A549 (cell line): ENCODE results near the gene RPS6KC1. TPM values are rescaled to one million over a fixed set of nuclear protein-coding genes. Genes with fewer than 3 reads are reported as not detected.
A peak's percentile ranks its signal among the peaks of the same experiment; 100 is the strongest.

Experiments
- ATAC-seq, 2 experiments: fragments of 200-7000 bp in 1 of 2; fragments of >200 bp in 1 of 2; cut with Nextera tagmentation in 1 of 2; cut with Tn5 transposase in 1 of 2; 3 replicates each; pipeline versions ENCODE4 v1.8.0 to v1.9.1; 2018 to 2020; ENCODE audit warnings: mild to moderate bottlenecking in 1 of 2, moderate library complexity in 1 of 2
- CTCF ChIA-PET: fragments of 300-600 bp; sonication (Branson Sonifier 250); formaldehyde crosslinking; extraction: SDS; loops from one replicate; lab custom pipeline; 2021; ENCODE audit warnings: antibody characterized with exemption, inconsistent platforms; lab: Yijun Ruan, JAX
- POLR2A ChIA-PET: fragments of 350-600 bp; formaldehyde crosslinking; extraction: SDS; loops from one replicate; lab custom pipeline; 2021; ENCODE audit warnings: antibody characterized with exemption, inconsistent platforms; lab: Yijun Ruan, JAX
- DNase-seq, 2 experiments: peaks; one replicate each; pipeline versions ENCODE4 v3.0.0 to v3.0.0-alpha.2; 2011 to 2016; ENCODE audit warnings: low read depth in 1 of 2, low spot score in 1 of 2
- FAIRE-seq: peaks from 2 replicates; lab custom pipeline; 2011; peaks lifted over from hg19 to GRCh38; lab: Jason Lieb, UNC
- H3K27ac ChIP-seq, 2 experiments: fragments of >200 bp; sonication (Bioruptor Twin); formaldehyde crosslinking; 3 replicates each; pipeline ENCODE4 v1.5.1; 2016 to 2017
- H3K4me1 ChIP-seq: fragments of >200 bp; sonication (Bioruptor Twin); formaldehyde crosslinking; 3 replicates; pipeline ENCODE4 v1.6.1; 2016
- H3K4me2 ChIP-seq: fragments of >200 bp; sonication (Bioruptor Twin); formaldehyde crosslinking; 3 replicates; pipeline ENCODE4 v1.6.1; 2016
- H3K4me3 ChIP-seq: fragments of >200 bp; sonication (Bioruptor Twin); formaldehyde crosslinking; 3 replicates; pipeline ENCODE4 v1.5.1; 2016
- H3K9me3 ChIP-seq: fragments of >200 bp; sonication (Bioruptor Twin); formaldehyde crosslinking; 3 replicates; pipeline ENCODE4 v1.6.1; 2016
- BHLHE40 ChIP-seq: IDR thresholded peaks from 2 replicates; pipeline ENCODE4 v1.6.1; 2012; ENCODE audit warnings: low read depth, low read length, inconsistent platforms
- CBX2 ChIP-seq: fragments of 200-600 bp; sonication (generic); IDR thresholded peaks from 2 replicates; pipeline ENCODE4 v1.6.1; 2016; ENCODE audit warnings: low read depth, mild to moderate bottlenecking, borderline replicate concordance
- CTCF ChIP-seq: fragments of >200 bp; sonication (Bioruptor Twin); formaldehyde crosslinking; IDR thresholded peaks from 3 replicates; pipeline ENCODE4 v1.5.1; 2016
- E2F6 ChIP-seq: IDR thresholded peaks from 2 replicates; pipeline ENCODE4 v1.6.1; 2012; ENCODE audit warnings: low read depth, borderline replicate concordance
- EHMT2 ChIP-seq: fragments of 200-600 bp; sonication (generic); IDR thresholded peaks from 2 replicates; pipeline ENCODE4 v1.6.1; 2016; ENCODE audit warnings: antibody characterized with exemption, low read depth, mild to moderate bottlenecking, moderate library complexity
- FOXS1 ChIP-seq: fragments of 250-450 bp; sonication (Bioruptor Pico); IDR thresholded peaks from 2 replicates; pipeline ENCODE4 v1.5.0; 2020; ENCODE audit warnings: mild to moderate bottlenecking, moderate library complexity
- HEYL ChIP-seq: fragments of 250-450 bp; sonication (Bioruptor Pico); IDR thresholded peaks from 2 replicates; pipeline ENCODE4 v1.8.0; 2021; ENCODE audit warnings: mild to moderate bottlenecking, moderate library complexity
- HMGXB4 ChIP-seq: fragments of 250-450 bp; sonication (Bioruptor Pico); IDR thresholded peaks from 2 replicates; pipeline ENCODE4 v1.5.0; 2021; ENCODE audit warnings: mild to moderate bottlenecking, moderate library complexity, borderline replicate concordance
- HOXB13 ChIP-seq: fragments of 250-450 bp; sonication (Bioruptor Pico); IDR thresholded peaks from 2 replicates; pipeline ENCODE4 v1.5.0; 2020; ENCODE audit warnings: low read depth, mild to moderate bottlenecking, moderate library complexity
- HOXB5 ChIP-seq: fragments of 250-450 bp; sonication (Bioruptor Pico); IDR thresholded peaks from 2 replicates; pipeline ENCODE4 v1.5.0; 2020; ENCODE audit warnings: mild to moderate bottlenecking, moderate library complexity
- KDM1A ChIP-seq: fragments of 200-600 bp; sonication (generic); IDR thresholded peaks from 2 replicates; pipeline ENCODE4 v1.6.1; 2016; ENCODE audit warnings: low read depth, mild to moderate bottlenecking
- MAFK ChIP-seq: fragments of 450-650 bp; IDR thresholded peaks from 2 replicates; pipeline ENCODE4 v1.6.1; 2014; ENCODE audit not compliant: partially characterized antibody
- MAZ ChIP-seq: fragments of 150-350 bp; IDR thresholded peaks from 2 replicates; pipeline ENCODE4 v1.6.1; 2014; ENCODE audit warnings: antibody characterized with exemption, low read depth, low read length, borderline replicate concordance
- NR3C1 ChIP-seq: fragments of >200 bp; sonication (Bioruptor Twin); formaldehyde crosslinking; IDR thresholded peaks from 3 replicates; pipeline ENCODE4 v1.6.1; 2017
- RAD21 ChIP-seq, 2 experiments: fragments of >200 bp in 1 of 2; sonication (Bioruptor Twin) in 1 of 2; formaldehyde crosslinking in 1 of 2; IDR thresholded peaks in 1 of 2; conservative IDR thresholded peaks in 1 of 2; 2 replicates in 1 of 2; 3 replicates in 1 of 2; pipeline ENCODE4 v1.6.1; 2012 to 2018; ENCODE audit warnings: inconsistent platforms in 1 of 2
- TFCP2L1 ChIP-seq: fragments of 250-450 bp; sonication (Bioruptor Pico); IDR thresholded peaks from 2 replicates; pipeline ENCODE4 v1.5.0; 2021; ENCODE audit warnings: mild to moderate bottlenecking
- TP53 ChIP-seq: fragments of 250-450 bp; sonication (Bioruptor Pico); IDR thresholded peaks from 2 replicates; pipeline ENCODE4 v1.5.0; 2021; ENCODE audit warnings: mild to moderate bottlenecking, moderate library complexity
- ZC3H11A ChIP-seq: fragments of 450-650 bp; IDR thresholded peaks from 2 replicates; pipeline ENCODE4 v1.6.1; 2014; ENCODE audit warnings: antibody characterized with exemption, mild to moderate bottlenecking
- WGBS: methylation state at CpG from one replicate; pipeline ENCODE4 v1.1.6; 2017; ENCODE audit errors: missing lambda C conversion rate; 5-methylcytosine and 5-hydroxymethylcytosine counted together
- polyA plus RNA-seq, 4 experiments: library from polyadenylated mRNA; depleted of rRNA in 3 of 4; stranded (reverse); fragments of >200 nt; fragmentation: RNase III in 1 of 4; extraction: RNeasy Plus Mini Kit Qiagen cat#74134 plus additional on column Dnase treatment in 1 of 4; gene quantifications; 2 replicates in 3 of 4; 3 replicates in 1 of 4; pipeline ENCODE4 v1.2.3, GENCODE V29; 2011 to 2017

RPS6KC1 gene
- polyA plus RNA-seq, 2 of the 4 experiments (the other 2 are of a cell fraction), result 11.7 to 25.4 TPM

GRCh38 chr1:213125643-213126042 is 74.6 kb downstream of the RPS6KC1 start:
- ATAC-seq (no peak), FAIRE-seq (no peak), DNase-seq (no peak)
- 83% methylated on average over 2 of the region's 2 CpGs for WGBS
- no peak overlapping the region for H3K4me3 ChIP-seq
- H3K4me1 ChIP-seq, result peaks cover 19% of the 10 kb centered on the region
- no peak overlapping the region for H3K27ac ChIP-seq
- H3K9me3 ChIP-seq, result no peaks in the 10 kb centered on the region
- ChIA-PET CTCF (interaction anchor here (1.0 kb wide), 1 partner anchor 998 kb away, joined by 3 read pairs; no protein-coding TSS in a partner anchor), POLR2A (no interaction called here)
- no peak for TF ChIP-seq CBX2
- no peak for TF ChIP-seq E2F6
- TF ChIP-seq HEYL (CRISPR knock-in tag), result no peak
- TF ChIP-seq TP53 (CRISPR knock-in tag), result no peak
- no peak overlapping the region for H3K4me2 ChIP-seq

- ChIA-PET CTCF (no interaction called here), POLR2A (no interaction called here)
- Histone ChIP-seq H3K4me1 (peaks cover 19% of the 10 kb centered on the region), H3K9me3 (no peaks in the 10 kb centered on the region), H3K4me2 (no peak overlapping the region), H3K4me3 (no peak overlapping the region), H3K27ac (no peak overlapping the region)
- DNase-seq (no peak), ATAC-seq (no peak), FAIRE-seq (no peak)
- 85% methylated on average over 1 of the region's 1 CpG for WGBS
- TF ChIP-seq BHLHE40, result no peak
- no peak for TF ChIP-seq E2F6
- TF ChIP-seq HMGXB4 (CRISPR knock-in tag), result no peak
- TF ChIP-seq FOXS1 (CRISPR knock-in tag), result no peak
- no peak for TF ChIP-seq CTCF
- TF ChIP-seq TFCP2L1 (CRISPR knock-in tag), result no peak
- no peak for TF ChIP-seq KDM1A
- no peak for TF ChIP-seq MAZ
- TF ChIP-seq EHMT2, result no peak
- TF ChIP-seq RAD21 (conservative IDR thresholded peaks at IDR 0.05 in 1 of 2, IDR thresholded peaks at IDR 0.05 in 1 of 2), result no peak
- TF ChIP-seq ZC3H11A, result no peak
- no peak for TF ChIP-seq HOXB5 (CRISPR knock-in tag)
- TF ChIP-seq NR3C1, result no peak
- TF ChIP-seq MAFK, result no peak
Measured at GRCh38 chr1:213127074-213127473, 76.0 kb downstream of the RPS6KC1 start.

GRCh38 chr1:213131851-213132655 is 81.0 kb downstream of the RPS6KC1 start:
- no peaks in the 10 kb centered on the region for H3K9me3 ChIP-seq
- H3K4me2 ChIP-seq, result no peak overlapping the region
- POLR2A ChIA-PET, result no interaction called here
- H3K4me3 ChIP-seq, result no peak overlapping the region
- no peak for TF ChIP-seq HOXB13 (CRISPR knock-in tag)
- TF ChIP-seq CTCF, result peak; percentile 4; the same call in 2 of the 3 replicates
- peak in 1 of 2 experiments; percentile 33; a peak in 1 of 5 replicates for TF ChIP-seq RAD21 (conservative IDR thresholded peaks at IDR 0.05 in 1 of 2, IDR thresholded peaks at IDR 0.05 in 1 of 2)
- TF ChIP-seq, all 56 proteins: peak for 2
- FAIRE-seq (peak; percentile 87), ATAC-seq (no peak), DNase-seq (no peak)
- 0 out of 3 replicates have a peak, but pooled peaks cover under 1% of the 10 kb centered on the region for H3K4me1 ChIP-seq
- CTCF ChIA-PET, result interaction anchor here (1.7 kb wide), 1 partner anchor 9 kb away, joined by 4 read pairs; no protein-coding TSS in a partner anchor
- H3K27ac ChIP-seq, result no peak overlapping the region
